HG03097 (cell line): Measurements from ENCODE around the gene CDAN1.

Experiments used
- ATAC-seq: cut with Tn5 transposase; IDR thresholded peaks from one replicate; pipeline ENCODE4 v1.9.1; 2021; ENCODE audit not compliant: unreplicated experiment, low FRiP score

Gene CDAN1

DNA sequence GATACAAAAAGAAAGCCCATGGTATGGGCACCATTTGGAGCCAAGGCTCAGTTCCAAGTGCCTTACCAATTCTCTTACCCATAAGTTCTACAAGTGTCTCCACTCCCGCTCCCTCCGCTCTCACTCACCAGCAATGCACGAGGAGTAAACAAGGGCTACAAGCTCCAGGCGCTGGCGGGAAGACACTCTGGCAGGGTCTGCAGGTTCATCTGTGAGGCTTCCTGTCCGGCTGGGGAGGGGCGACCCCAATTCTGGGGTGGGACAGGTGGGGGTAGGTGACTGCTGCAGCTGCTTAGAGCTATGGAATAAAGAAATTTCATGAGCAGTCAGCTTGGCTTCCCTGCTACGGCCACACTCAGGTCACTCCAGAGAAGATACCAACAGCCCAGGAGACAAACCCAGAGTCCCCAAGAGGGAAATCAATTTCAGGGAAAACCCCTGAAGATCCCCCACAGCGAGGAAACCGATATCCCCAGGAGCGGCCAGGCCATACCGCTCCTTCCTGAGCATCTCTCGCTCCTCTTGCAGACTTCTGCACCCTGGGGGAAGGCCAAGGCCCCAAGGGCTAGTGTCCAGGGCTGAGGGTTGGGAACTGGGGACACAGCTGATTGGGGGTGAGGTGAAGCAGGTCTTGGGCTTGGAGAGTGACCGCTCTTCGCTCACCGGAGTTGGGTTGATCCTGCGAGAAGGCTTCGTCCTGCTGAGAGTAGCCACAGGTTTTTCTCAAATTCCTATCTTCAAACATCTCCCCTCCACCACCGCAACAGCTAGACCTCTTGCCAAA lies 1.4 kb downstream of the CDAN1 start:
- no peak for ATAC-seq

DNA sequence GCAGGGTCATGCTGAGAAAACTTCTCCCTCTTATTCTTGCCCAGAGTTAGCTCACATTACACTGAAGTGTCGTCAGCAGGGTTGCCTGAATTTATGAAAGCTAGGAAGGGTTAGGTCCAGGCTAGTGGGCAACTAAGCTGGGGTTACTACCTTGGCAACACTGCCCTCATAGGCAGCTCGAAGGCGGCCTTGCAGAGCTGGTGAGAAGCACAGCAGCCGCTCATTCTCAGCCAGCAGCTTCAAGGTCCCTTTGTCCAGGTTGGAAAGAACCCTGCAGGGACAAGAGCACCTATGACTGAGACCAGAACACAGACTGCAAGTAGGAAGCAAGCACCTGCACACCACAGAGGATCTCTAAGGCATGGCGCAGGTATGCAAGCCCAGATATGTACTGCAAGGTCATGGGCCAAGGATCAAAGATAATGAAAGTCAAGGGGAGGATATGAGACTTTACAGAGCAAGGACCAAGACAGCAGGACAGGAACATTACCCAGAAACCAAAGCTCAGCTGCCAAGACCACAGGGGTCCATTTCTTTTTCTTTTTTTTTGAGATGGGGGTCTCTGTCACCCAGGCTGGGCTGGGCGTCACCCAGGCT lies 2.8 kb downstream of the CDAN1 start:
- ATAC-seq: no peak

DNA sequence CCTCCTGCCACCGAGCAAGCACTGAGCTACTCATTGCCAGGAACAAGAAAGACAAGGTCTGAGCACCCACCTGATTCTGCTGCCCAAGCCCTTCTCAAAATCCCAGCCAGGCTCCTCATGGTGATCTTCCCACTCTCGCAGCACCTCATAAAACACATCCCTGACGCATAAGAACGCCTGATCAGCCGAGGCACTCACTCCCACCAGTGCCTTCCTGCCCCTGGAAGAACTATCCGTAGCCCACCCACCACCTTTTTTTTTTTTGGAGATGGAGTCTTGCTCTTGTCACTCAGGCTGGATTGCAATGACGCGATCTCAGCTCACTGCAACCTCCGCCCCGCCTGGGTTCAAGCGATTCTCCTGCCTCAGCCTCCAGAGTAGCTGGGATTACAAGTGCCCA lies 3.9 kb downstream of the CDAN1 start:
- ATAC-seq: no peak

DNA sequence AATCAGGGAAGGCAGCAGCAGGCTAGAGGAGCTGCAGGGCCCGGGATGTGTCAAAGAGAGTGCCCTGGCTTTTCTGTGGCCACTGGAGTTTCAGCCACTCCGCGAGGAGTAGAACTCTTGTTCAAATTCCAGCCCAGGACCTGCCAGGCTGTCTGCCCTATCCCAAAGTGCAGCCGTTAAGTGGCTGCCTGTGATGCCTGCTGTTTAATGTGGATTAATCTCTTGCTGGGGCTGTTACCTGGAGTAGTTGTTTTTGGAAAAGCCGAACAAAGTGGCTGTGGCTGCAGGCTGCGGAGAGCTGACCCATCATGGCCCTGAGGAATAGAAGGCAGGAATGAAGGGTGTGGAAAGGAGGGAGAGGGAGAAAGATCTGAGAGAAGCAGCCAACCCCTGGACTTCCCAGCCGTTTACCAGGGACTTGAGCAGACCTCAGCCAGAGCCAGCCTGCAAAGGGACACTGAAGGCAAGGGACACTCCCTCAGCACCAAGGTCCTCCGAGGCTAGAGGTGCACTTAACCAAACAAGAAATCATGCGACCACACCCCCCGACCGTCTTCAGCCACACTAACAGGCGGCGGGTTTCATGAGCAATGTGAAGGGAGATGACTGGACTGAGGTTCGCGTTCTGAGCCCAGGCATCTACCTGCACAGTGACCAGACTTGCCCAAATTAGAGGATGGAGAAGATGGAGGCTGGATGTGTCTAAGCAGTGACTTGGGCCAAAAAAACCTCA lies 4.7 kb downstream of the CDAN1 start:
- no peak for ATAC-seq

DNA sequence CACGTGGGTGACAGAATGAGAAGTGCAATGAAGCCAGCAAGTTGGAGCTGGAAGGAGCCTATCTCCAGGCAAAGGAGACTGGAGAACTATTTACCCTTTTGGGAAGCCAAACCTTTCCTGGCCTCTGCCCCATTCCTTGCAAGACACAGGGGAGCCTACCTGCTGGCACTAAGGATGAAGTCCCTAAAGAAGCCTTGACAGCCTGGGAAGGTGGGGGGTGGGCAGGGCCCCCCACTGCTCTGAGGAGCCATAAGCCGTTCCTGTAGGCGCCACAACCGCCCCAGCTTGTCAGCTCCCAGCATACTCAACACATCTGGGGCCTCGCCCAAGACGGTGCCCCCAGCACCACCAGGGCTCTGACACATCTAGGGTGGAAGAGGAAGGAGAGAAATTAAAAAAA lies 5.5 kb downstream of the CDAN1 start:
- no peak for ATAC-seq

DNA sequence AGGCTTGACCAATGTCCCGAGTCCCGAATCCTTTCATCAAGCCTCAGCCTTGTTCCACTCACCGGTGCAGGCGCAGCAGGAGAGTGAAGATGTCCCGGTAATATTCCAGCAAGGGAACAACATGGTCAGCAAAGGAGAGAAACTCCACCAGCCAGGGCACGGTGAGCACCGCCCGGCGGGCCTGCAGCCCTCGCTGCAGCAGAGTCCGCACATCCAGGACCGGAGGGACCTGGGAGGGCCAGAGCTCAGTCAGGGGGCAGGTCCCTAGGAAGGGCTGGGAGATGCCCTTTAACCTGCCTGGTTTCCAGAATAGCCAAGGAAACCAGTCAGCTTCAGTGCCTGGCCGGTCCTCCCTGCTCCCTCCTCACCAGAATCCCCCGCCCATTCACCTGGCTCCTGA lies 6.4 kb downstream of the CDAN1 start:
- no peak for ATAC-seq

DNA sequence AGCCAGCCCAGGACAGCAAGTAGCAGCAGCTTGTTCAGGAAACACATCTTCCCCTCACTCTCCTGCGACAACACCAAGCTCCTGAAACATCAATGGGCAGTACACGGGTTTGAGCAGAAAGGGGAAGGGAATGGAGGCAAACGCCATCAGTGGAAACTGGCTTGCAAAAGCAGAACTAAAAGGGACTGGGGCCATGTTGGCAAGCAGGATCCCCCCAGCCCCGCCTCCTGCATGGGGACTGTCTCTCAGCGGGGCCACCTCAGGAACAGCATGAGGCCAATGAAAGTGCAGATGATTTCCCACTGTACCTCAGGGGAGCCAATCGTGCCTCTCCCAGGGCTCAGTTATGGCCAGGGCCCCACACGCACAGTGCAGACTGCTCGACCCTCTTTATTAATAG lies 6.8 kb downstream of the CDAN1 start:
- no peak for ATAC-seq

DNA sequence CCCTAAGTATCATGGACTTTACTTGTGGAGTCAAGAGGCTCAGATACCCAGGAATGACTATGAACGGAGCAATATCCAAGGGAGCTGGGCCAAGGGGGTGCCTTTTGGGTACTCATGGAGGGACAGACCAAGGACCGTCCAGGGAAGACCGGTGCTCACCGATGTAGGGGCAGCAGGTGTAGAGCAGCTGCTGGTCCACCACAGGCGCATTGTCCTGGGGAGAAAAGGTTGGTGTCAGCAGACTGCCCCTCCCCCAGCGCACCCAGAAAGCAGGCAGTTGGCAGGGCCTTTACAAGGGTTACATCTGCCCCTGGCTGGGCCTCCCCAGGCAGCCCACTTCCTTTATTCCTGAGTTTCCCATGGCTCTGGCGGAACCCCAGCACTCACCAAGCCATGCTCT lies 7.5 kb downstream of the CDAN1 start:
- ATAC-seq: no peak

DNA sequence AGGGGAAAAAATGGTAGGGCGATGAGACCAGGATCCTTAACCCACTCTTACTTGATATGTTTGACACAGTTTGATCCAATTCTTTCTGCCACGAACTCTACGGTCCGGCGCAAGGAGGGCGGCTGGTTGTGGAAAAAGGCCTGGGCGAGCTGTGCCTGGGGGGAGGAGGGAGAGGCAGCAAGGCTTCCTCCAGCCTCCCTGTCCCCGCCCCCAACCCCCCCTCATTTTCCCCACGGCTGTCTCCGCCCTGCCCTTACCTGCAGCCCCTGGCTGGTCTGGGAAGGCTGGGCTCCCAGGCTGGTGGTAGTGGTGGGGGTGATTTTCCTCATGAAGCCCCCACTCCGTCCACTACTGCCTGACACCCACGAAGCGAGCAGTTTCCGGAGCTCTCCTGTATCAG lies 8.0 kb downstream of the CDAN1 start:
- no peak for ATAC-seq

DNA sequence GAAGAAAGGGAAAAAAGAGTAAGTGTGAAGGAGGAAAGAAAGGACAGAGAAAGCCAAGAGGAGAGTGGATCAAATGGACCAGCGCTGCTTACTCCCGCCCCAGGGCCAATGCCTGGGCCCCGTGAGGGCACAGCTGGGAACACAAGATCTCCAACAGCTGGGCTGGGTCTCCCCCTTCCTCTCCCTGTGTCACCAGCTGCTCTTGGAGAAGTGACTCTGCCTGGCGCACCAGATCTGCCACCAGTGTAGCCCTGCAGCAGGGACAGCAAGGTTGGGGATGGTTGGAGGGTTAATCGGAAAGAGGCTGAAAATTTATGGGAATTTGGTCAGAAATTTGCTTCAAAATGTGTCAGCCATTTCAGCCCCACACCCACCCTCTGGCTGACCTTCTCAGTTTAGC lies 8.4 kb downstream of the CDAN1 start:
- no peak for ATAC-seq

DNA sequence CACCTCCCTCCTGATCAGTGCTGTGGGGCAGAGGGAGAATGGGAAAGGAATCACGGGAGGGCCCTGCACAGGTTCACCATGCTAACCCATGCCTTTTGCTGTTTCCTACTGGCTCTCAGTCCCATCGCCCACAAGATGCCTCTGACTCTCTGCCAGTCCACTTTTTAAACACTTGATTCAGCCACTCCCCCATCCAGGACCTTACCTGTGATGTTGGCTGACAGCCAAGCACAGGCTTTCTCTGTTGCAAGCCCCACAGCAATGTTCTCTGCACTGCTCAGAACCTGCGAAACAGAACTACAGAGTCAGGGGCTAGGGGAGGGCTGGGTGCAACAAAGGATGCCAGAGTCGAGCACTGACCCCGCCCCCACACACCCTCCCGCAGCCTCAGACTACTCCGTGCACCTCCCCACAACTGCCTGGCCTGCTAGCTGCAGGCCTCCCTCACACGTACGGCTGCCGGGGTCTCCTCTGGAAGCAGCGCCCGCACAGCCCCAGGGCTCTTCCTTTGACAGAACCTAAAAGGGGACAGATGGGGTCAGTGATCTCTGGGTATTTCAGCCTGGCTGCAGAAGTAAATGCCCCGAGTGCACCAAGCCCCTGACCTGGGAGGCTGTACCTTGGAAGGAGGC lies 9.1 kb downstream of the CDAN1 start:
- no peak for ATAC-seq

DNA sequence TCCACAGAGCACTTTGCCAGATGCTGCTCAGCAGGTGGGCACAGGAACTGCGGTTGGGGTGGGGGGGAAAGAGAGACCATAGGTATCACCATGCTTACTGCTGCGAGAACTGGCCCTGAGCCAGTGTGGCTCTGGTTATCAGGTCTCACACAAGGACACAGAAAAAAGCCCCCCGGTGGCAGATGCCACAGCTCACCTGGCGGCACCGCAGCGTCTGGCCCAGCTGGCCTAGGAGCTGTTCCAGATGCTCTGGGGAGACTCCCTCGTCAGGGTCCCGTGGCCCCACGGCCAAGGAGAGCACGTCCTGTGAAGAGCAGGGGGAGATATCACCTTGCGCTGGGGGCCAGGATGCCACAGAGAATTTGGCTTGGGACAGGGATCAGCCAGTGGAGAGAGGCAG lies 10.8 kb downstream of the CDAN1 start:
- no peak for ATAC-seq

DNA sequence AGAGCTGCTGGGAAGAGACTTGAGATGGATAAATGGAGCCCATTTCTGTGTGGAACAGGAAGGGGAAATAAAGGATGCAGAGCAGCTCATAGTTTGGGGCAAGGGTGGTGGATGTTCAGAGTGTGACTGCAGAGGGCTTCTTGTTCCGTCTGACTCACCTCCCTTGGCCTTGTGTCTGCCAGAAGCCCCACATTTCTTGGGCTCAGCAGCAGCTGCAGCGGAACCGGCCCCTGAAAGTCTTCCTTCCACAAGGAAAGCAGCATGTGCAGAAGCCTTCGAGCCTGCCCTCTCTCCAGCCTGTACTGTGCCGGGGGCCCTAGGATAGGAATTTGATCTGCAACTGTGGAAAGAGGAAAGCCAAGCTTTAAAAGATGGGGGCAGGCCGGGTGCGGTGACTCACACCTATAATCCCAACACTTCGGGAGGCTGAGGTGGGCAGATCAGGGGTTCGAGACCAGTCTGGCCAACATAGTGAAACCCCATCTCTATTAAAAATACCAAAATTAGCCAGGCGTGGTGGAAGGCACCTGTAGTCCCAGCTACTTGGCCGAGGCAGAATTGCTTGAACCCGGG lies 11.5 kb downstream of the CDAN1 start:
- no peak for ATAC-seq

DNA sequence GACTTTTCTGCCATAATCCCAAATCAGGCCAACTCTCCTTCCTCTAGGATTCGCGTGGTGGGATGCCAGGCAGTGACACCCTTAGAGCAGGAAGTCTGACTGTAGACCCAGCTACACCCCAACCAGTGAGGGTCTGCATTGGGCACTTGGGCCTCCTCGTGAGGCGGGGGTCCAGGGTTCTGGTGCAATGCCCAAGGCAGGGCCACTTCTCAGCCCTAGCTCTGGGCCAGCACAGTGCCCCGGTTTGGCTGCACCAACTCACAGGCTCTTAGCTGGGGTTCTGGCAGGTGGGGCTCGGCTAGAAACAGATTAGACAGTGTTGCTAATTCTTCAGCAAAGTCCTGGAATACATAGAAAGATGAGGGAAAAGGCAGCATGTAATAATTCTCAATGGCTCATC lies 12.7 kb downstream of the CDAN1 start:
- ATAC-seq: no peak

DNA sequence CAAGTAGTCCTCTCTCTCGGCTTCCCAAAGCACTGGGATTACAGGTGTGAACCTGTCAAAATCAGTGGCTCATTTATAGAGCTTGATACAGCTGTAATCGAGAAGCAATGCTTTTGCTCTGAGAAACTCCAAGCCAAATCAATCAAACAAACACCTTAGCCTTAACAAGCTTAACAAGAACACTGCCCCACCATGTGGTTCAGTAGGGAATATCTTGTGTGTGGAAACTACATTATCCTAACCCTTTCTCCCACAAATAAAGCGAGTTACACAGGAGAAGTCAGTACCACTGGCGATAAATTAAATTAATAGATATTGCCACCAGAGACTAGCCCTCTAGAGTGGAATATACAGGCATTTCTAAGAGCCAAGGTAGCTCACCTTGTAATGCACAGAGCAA lies 13.9 kb downstream of the CDAN1 start:
- no peak for ATAC-seq

DNA sequence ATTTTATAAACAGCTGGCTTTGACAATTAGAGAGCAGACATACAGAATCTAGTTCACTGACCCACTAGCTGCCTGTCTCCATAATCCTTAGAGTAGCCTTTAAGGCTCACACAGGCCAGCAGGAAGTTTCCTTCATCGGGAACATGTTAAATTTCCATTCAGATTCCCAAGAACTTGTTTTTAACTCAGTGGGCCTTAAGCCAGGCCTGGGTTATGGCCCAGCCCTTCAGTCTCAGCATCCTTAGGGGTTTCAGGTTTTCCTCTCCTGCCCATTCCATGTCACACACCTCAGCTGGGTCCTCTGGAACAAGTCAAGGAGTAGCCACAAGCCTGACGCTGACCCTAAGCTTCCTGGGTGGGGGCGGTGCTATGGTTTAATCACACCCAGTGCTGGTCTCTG lies 15.0 kb downstream of the CDAN1 start:
- ATAC-seq: no peak

DNA sequence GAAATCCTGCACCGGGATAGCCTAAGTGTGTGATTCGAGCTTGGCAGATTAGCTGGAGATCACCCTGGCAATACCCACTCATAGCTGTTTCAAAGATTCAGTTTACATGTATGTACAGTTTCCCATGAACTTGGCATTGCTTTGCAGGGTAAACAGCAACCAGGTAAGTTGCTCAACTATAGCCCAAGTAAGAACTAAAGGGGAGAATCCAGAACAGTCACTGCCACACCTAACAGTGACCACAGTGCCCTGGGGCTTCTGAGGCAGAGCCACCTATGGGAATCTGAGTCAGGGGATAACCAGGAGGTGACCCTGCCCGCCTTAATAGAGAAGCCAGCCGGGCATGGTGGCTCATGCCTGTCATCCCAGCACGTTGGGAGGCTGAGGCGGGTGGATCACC lies 15.9 kb downstream of the CDAN1 start:
- ATAC-seq: no peak

DNA sequence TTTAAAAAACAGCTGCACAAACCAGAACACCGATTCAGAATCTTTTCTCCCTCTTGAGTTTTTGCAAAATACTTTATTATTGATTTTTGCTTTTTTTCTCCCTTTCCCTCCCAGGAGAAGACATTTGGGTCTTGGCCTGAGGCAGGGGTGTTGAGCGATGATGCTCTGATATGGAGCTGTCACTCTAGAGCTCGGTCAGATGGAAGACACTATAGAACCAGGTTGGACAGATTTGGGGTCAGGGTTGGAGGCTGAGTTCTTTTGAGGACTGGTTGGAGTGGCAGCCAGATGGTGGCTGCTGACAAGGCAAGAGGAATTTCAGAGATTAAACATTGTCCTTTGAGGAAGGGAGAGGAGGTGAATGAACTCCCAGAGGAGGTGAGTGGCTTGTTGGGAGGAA lies 16.9 kb downstream of the CDAN1 start:
- ATAC-seq: no peak

DNA sequence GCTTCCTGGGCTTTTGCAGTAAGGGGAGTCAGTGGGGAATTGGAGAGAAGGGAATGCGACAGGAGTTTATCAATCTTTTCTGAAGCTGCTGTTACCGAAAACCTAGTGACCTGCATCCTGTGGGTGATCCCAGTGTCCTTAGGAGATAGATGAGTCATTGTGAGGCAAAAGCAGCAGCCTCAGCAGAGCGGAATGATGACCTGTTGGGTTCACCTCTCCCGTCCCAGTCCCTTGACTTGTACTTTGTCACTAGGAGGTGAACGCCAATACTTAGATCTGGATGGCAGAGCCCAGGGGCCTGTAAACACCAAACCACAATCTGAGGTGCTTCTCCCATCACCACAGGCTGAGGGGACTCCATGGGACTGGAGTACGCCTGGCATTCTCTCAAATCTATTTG lies 17.9 kb downstream of the CDAN1 start:
- no peak for ATAC-seq

DNA sequence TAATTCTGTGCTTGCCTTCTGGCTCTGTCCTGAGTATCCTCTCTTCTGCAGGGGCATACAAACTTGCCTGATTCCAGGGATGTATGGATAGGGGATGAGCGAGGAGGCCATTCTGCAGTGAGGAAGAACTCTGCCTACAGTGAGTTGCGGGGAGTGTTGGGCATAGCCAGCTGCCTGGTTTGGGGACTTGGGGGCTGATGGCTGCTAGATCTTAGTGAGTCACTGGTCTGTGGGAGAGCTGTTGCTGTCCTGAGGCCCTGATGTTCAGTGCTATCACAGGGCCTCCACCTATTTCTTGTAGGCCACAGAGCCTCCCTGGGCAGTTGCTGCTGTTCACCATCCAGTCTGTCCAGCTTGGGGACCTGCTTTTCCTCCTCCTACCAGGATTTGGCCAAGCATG lies 20.3 kb downstream of the CDAN1 start:
- no peak for ATAC-seq

DNA sequence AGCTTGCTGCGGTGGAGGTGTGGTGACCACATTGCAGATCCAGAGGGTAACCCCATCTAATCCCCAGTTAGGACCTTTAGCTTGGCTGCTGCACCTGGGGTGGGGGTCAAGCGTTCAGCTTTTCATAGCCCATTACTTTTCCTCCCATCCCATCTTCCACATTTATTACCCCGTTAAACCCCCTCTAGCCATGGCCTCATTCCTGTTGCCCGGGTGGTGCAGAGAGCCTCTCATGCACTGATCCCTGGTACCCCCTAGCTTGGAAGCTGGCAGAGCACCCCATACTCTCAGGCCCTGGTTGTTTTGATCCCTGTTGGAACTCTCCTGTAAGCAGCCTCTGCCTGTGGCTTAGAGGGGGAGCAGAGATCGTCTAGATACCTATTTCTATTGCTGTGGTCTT lies 20.8 kb downstream of the CDAN1 start:
- no peak for ATAC-seq
